ENCODE results near the gene KLHDC8A. TPM values are rescaled to one million over a fixed set of nuclear protein-coding genes. Genes with fewer than 3 reads are reported as not detected.

The KLHDC8A gene
- total and polyA plus RNA-seq, 9 of the 15 experiments (the other 6 are each of a cell fraction or from before 2014, with no cell fraction given): 0.01 to 0.54 (median 0.04) TPM; not detected in 6

- no peak for TF ChIP-seq GMEB1 (CRISPR knock-in tag; IDR thresholded peaks at IDR 0.05)
- 0 out of 2 replicates have a peak, but pooled peaks have one; percentile 43 for TF ChIP-seq ERF (CRISPR knock-in tag; IDR thresholded peaks at IDR 0.05)
- peak; percentile 80; the same call in 1 of the 2 replicates for TF ChIP-seq ELF4 (CRISPR knock-in tag; IDR thresholded peaks at IDR 0.05)
- no peak for TF ChIP-seq HNRNPL (IDR thresholded peaks at IDR 0.05; ENCODE audit: low read depth, low read length)
- no peak for TF ChIP-seq ZBED1 (IDR thresholded peaks at IDR 0.05)
- TF ChIP-seq RAD51 (IDR thresholded peaks at IDR 0.05; ENCODE audit: borderline replicate concordance, low read depth): no peak
- peak; percentile 45; the same call in 1 of the 2 replicates for TF ChIP-seq ATF4 (CRISPR knock-in tag; IDR thresholded peaks at IDR 0.05)
- TF ChIP-seq E2F6 (IDR thresholded peaks at IDR 0.05; ENCODE audit: borderline replicate concordance in 1 of 2, extremely low read depth in 1 of 2, insufficient read depth in 1 of 2, insufficient read length in 1 of 2, low read depth in 1 of 2, low read length in 1 of 2, poor library complexity in 1 of 2, severe bottlenecking in 1 of 2): no peak
- no peak for TF ChIP-seq PHTF2 (CRISPR knock-in tag; IDR thresholded peaks at IDR 0.05)
- no peak for TF ChIP-seq CREB5 (CRISPR knock-in tag; IDR thresholded peaks at IDR 0.05)
- no peak for TF ChIP-seq AFF1 (IDR thresholded peaks at IDR 0.05; ENCODE audit: low read depth in 1 of 2, partially characterized antibody in 2 of 2)
- TF ChIP-seq SMARCA4 (IDR thresholded peaks at IDR 0.05): peak; percentile 46; the same call in 1 of the 2 replicates
- no peak for TF ChIP-seq TAF7 (tag; IDR thresholded peaks at IDR 0.05)
- TF ChIP-seq FOXP1 (CRISPR knock-in tag; IDR thresholded peaks at IDR 0.05): 0 out of 2 replicates have a peak, but pooled peaks have one; percentile 25
- TF ChIP-seq GABPB2 (CRISPR knock-in tag; conservative IDR thresholded peaks at IDR 0.05): no peak
- no peak for TF ChIP-seq ZNF449 (CRISPR knock-in tag; IDR thresholded peaks at IDR 0.05)
- no peak for TF ChIP-seq ZNF77 (CRISPR knock-in tag; IDR thresholded peaks at IDR 0.05)
Measured at GRCh38 chr1:205326812-205327466, 29.8 kb downstream of the KLHDC8A start (continued).
